GM19395 (cell line): Measurements from ENCODE around the gene UBASH3A.

Source experiments
- ATAC-seq: cut with Tn5 transposase; IDR thresholded peaks from one replicate; pipeline ENCODE4 v1.9.1; 2021; ENCODE audit warnings: mild to moderate bottlenecking, moderate library complexity; ENCODE audit not compliant: unreplicated experiment

Gene UBASH3A

GRCh38 chr21:42374864-42375499 lies 28.7 kb upstream of the UBASH3A start:
- no peak for ATAC-seq

GRCh38 chr21:42375506-42375905 lies 28.2 kb upstream of the UBASH3A start:
- no peak for ATAC-seq

GRCh38 chr21:42375966-42376337 lies 27.8 kb upstream of the UBASH3A start:
- ATAC-seq = no peak

- ATAC-seq = no peak
Measured at GRCh38 chr21:42376338-42376982, 27.2 kb upstream of the UBASH3A start.

- no peak for ATAC-seq
Measured at GRCh38 chr21:42377211-42377950, 26.3 kb upstream of the UBASH3A start.

- ATAC-seq = no peak
Measured at GRCh38 chr21:42377951-42378340, 25.8 kb upstream of the UBASH3A start.

- ATAC-seq = no peak
Measured at GRCh38 chr21:42378418-42378817, 25.3 kb upstream of the UBASH3A start.

- no peak for ATAC-seq
Measured at GRCh38 chr21:42379426-42380215, 24.1 kb upstream of the UBASH3A start.

- ATAC-seq = no peak
Measured at GRCh38 chr21:42381347-42381984, 22.2 kb upstream of the UBASH3A start.

GRCh38 chr21:42382915-42383314 lies 20.8 kb upstream of the UBASH3A start:
- no peak for ATAC-seq

GRCh38 chr21:42383331-42383730 lies 20.4 kb upstream of the UBASH3A start:
- no peak for ATAC-seq

- ATAC-seq = no peak
Measured at GRCh38 chr21:42384156-42384945, 19.4 kb upstream of the UBASH3A start.

- no peak for ATAC-seq
Measured at GRCh38 chr21:42384989-42385388, 18.7 kb upstream of the UBASH3A start.

- no peak for ATAC-seq
Measured at GRCh38 chr21:42385619-42386018, 18.1 kb upstream of the UBASH3A start.

- no peak for ATAC-seq
Measured at GRCh38 chr21:42386034-42386591, 17.6 kb upstream of the UBASH3A start.

GRCh38 chr21:42387164-42387563 lies 16.5 kb upstream of the UBASH3A start:
- ATAC-seq = no peak

GRCh38 chr21:42387843-42388340 lies 15.8 kb upstream of the UBASH3A start:
- ATAC-seq = no peak

- no peak for ATAC-seq
Measured at GRCh38 chr21:42388740-42389448, 14.8 kb upstream of the UBASH3A start.

GRCh38 chr21:42389449-42389835 lies 14.3 kb upstream of the UBASH3A start:
- no peak for ATAC-seq
